Heart right ventricle (tissue), 16 donors: ENCODE measurements around the gene ALDH1A2. TPM values are rescaled to one million over a fixed set of nuclear protein-coding genes. Genes with fewer than 3 reads are reported as not detected.

ENCODE experiments used
- ATAC-seq, 8 donors: fragments of 200-7000 bp; cut with Tn5 transposase; one replicate each; pipeline ENCODE4 v1.9.1; 2020; ENCODE audit warnings: mild to moderate bottlenecking in 8 of 8, moderate library complexity in 8 of 8, moderate number of reproducible peaks in 1 of 8
- DNase-seq, 2 donors: peaks; one replicate each; pipeline ENCODE4 v3.0.0-alpha.2; 2020
- H3K27ac ChIP-seq, 10 donors: fragments of 200-600 bp; sonication (generic) in 2 of 10; one replicate each; pipeline versions ENCODE4 v1.5.0 to v1.8.0; 2020 to 2022; ENCODE audit warnings: mild to moderate bottlenecking in 3 of 10
- H3K27me3 ChIP-seq, 7 donors: fragments of 200-600 bp; one replicate each; pipeline ENCODE4 v1.8.0; 2021 to 2022; ENCODE audit warnings: mild to moderate bottlenecking in 2 of 7
- H3K36me3 ChIP-seq, 9 donors: fragments of 200-600 bp; sonication (generic) in 1 of 9; one replicate each; pipeline versions ENCODE4 v1.5.0 to v1.8.0; 2020 to 2022; ENCODE audit warnings: mild to moderate bottlenecking in 2 of 9
- H3K4me1 ChIP-seq, 9 donors: fragments of 200-600 bp; sonication (generic) in 1 of 9; one replicate each; pipeline versions ENCODE4 v1.5.0 to v1.8.0; 2020 to 2022; ENCODE audit warnings: mild to moderate bottlenecking in 4 of 9
- H3K4me3 ChIP-seq, 10 donors: fragments of 200-600 bp; sonication (generic) in 2 of 10; one replicate each; pipeline versions ENCODE4 v1.5.0 to v1.8.0; 2020 to 2022; ENCODE audit warnings: mild to moderate bottlenecking in 7 of 10, moderate library complexity in 2 of 10
- H3K9me3 ChIP-seq, 11 donors: fragments of 200-600 bp in 10 of 11; sonication (generic) in 2 of 11; one replicate each; pipeline versions ENCODE4 v1.5.0 to v1.8.0; 2013 to 2022; ENCODE audit warnings: mild to moderate bottlenecking in 2 of 11, control low read depth in 1 of 11, moderate library complexity in 1 of 11
- CTCF ChIP-seq, 9 donors: fragments of 200-600 bp; sonication (generic) in 2 of 9; IDR thresholded peaks; one replicate each; pipeline versions ENCODE4 v1.5.0 to v1.8.0; 2021 to 2022; ENCODE audit warnings: antibody characterized with exemption in 9 of 9, mild to moderate bottlenecking in 5 of 9, moderate library complexity in 1 of 9
- WGBS, 2 donors: extraction: QIAGEN DNeasy Blood & Tissue Kit; methylation state at CpG; one replicate each; pipeline ENCODE4 v1.1.7; 2013; ENCODE audit warnings: inconsistent platforms in 1 of 2; 5-methylcytosine and 5-hydroxymethylcytosine counted together
- intact Hi-C, 10 donors: fragments of 100-400 bp; cut with DNase I; formaldehyde crosslinking; loops; one replicate each; pipeline versions ENCODE4 v1.11.1 to v1.14.2; 2022
- polyA plus RNA-seq, 2 donors: library from polyadenylated mRNA; stranded (reverse); fragments of 200-250 nt; gene quantifications; one replicate each; pipeline ENCODE4 v1.2.3, GENCODE V29; 2013
- total RNA-seq, 10 donors: library from RNA; stranded (reverse); fragmentation: NEBNext Ultra II Directional in 3 of 10; extraction: Animal tissue kit (Norgen Biotek cat#: 25700) in 3 of 10; gene quantifications; one replicate each; pipeline versions ENCODE4 v1.2.1 to v1.2.4, GENCODE V29; 2021 to 2023
- donor health status: Arrhythmogenic right ventricular cardiomyopathy.
- donor health status: ischemic (EF 13 %, LVEDD 7.1; RV severe dilation, severe dysfunction).
- donor health status: healthy with polysubstance abuse.
- donor health status: DM: no; HTN: yes; CAD: no.
- donor health status: DM: no; HTN: no; CAD: no.
- donor health status: ischemic (EF 25% LVEDD 6.9; RV normal size, moderate dysfunction).
- donor health status: ischemic (EF 25% LVEDD 5.7; RV mildly dilated, moderate dysfunction).
- donor health status: healthy.
- donor health status: DM: yes; HTN: yes; CAD: no.
- donor health status: Ischemic cardiomyopathy.
- donor health status: ischemic (EF 35%, LVEDD 5.7; RV mildly dilated, moderate dysfunction).
- donor health status: nonischemic (EF 11% LVEDD 7.7; RV severe dilation, severe dysfunction).
- donor health status: DM: yes; HTN: yes; CAD: no.
- donor health status: PGD.
- donor health status: ischemic (EF 29% LVEDD 5.4; RV normal size, mild dysfunction).
- donor health status: nonischemic (EF 23%, LVEDD 6.1; RV moderate dilation, normal function).

ALDH1A2 gene
- total and polyA plus RNA-seq, 12 donors: 2.3 to 21.0 (median 9.8) TPM

GRCh38 chr15:58056015-58056414, 9.5 kb downstream of the ALDH1A2 start:
- Histone ChIP-seq H3K36me3 (no peaks in the 10 kb centered on the region), H3K27me3 (peaks cover 0 to 57% (median 7%) of the 10 kb centered on the region in 7 donors), H3K27ac (no peak overlapping the region), H3K4me1 (peaks cover 0 to 6% (median 0%) of the 10 kb centered on the region in 9 donors), H3K9me3 (no peaks in the 10 kb centered on the region), H3K4me3 (no peak overlapping the region)
- 91% methylated on average over 4 of the region's 4 CpGs for WGBS, 2 donors
- no peak for ATAC-seq
- intact Hi-C loops: no loop called here
- no peak for DNase-seq
- peak in 1 of 9 donors; percentile 11 for TF ChIP-seq CTCF (IDR thresholded peaks at IDR 0.05)

DNA sequence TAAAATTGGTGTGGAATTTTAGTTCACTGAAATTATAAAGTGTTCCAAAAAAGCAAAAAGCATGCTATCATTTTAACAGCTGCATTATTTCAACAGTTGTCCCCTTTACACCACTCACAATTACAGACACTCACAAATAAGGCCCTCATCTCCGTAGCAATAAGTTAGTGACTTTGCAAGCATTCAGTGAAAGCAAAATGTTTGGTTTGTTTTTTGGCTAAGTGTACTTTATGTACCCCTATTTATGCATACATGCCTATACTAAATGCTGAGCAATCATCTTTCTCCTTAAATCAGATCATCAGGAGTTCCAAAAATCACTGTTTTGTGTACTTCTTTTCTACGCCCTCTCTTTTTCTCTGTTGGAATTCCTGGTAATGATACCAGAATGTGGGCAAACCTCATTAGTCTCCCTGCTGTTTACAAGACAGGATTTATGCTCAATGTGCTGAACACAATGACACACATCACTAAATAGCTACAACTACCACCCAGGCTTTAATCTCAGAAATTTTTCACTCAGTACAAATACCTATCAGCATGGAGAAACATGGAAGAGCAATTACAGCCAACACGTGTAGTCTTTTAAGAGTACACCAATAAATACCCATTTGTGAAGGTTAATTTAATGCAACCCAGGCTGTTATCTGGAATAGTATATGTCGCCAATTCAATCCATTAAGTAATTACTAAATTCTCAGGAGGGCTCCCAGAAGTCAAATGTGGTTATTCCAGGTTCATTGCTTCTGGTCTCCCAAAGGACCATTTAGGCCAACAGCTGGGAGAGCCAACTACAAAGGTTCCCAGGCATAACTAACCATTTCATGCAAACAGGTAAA, 12.0 kb downstream of the ALDH1A2 start:
- DNase-seq (no peak), ATAC-seq (no peak)
- 81 to 85% methylated on average over 4 of the region's 4 CpGs for WGBS, 2 donors
- H3K36me3 ChIP-seq: no peaks in the 10 kb centered on the region
- TF ChIP-seq CTCF (IDR thresholded peaks at IDR 0.05): no peak
- peak overlapping the region in 1 of 10 donors; percentile 7 for H3K27ac ChIP-seq
- H3K4me1 ChIP-seq: peaks cover 0 to 6% (median 0%) of the 10 kb centered on the region in 9 donors
- no peaks in the 10 kb centered on the region for H3K9me3 ChIP-seq
- H3K4me3 ChIP-seq: no peak overlapping the region
- intact Hi-C loops: no loop called here
- H3K27me3 ChIP-seq: peaks cover 0 to 32% (median 0%) of the 10 kb centered on the region in 7 donors

- no peak overlapping the region for H3K27ac ChIP-seq
- no peaks in the 10 kb centered on the region for H3K36me3 ChIP-seq
- ATAC-seq (no peak), DNase-seq (no peak)
- WGBS, 2 donors: 93 to 97% methylated on average over 5 of the region's 5 CpGs
- H3K4me3 ChIP-seq: no peak overlapping the region
- no peak for TF ChIP-seq CTCF (IDR thresholded peaks at IDR 0.05)
- H3K4me1 ChIP-seq: peaks cover 0 to 6% (median 0%) of the 10 kb centered on the region in 9 donors
- intact Hi-C loops: no loop called here
- H3K9me3 ChIP-seq: no peaks in the 10 kb centered on the region
- H3K27me3 ChIP-seq: peaks cover 0 to 27% (median 0%) of the 10 kb centered on the region in 7 donors
These were observed 13.2 kb downstream of the ALDH1A2 start for GRCh38 chr15:58052334-58052733.

DNA sequence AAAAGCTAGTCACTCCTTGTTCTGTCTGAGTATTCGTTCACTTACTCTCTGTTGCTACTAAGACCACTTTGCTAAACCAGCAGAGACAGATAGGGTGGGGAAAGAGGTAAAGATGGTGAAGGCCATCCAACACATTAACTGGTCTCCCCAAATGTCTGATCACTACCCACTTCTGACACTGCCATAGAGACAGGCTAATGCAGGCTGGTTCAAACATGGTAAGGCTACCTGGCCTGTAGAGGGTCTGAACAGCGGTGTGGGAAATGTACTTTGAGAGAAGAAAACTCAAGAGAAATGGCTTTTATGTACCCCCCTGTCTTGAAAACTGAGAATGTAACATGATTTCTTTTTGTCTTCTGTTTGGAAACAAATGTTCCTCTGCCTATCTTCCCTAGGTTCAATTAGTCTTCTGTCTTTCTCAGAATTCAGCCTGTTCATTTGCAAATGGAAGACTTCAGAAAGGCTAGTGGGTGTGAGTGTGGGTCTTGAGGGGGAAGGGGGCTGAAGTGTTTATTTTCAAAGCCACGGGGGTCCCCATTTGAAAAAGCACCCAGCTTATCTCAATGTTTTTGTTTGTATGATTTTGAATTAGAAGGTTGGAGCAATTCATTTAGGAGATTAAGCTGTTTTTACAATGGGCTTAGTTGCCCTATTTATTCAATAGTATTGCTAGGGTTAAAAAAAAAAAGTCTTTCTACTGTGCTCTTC, 15.8 kb downstream of the ALDH1A2 start:
- Histone ChIP-seq H3K27ac (no peak overlapping the region), H3K36me3 (no peaks in the 10 kb centered on the region), H3K4me3 (no peak overlapping the region), H3K4me1 (peaks cover 0 to 6% (median 0%) of the 10 kb centered on the region in 9 donors), H3K9me3 (peaks cover 0 to 4% (median 0%) of the 10 kb centered on the region in 11 donors), H3K27me3 (peaks cover 0 to 6% (median 0%) of the 10 kb centered on the region in 7 donors)
- TF ChIP-seq CTCF (IDR thresholded peaks at IDR 0.05): no peak
- intact Hi-C loops: no loop called here
- 83 to 85% methylated on average over 3 of the region's 3 CpGs for WGBS, 2 donors
- no peak for ATAC-seq
- DNase-seq: no peak
